Measurements from ENCODE around the gene SYT17.

Gene SYT17

GRCh38 chr16:19230575-19230974, 62.5 kb downstream of the SYT17 start:
- Histone ChIP-seq H3K9ac (ENCODE audit: low read length) (no peak overlapping the region), H3K79me2 (ENCODE audit: insufficient read depth, low read length) (no peaks in the 10 kb centered on the region), H3K4me2 (ENCODE audit: low read length) (no peak overlapping the region), H3K9me3 (ENCODE audit: low read length) (peaks cover 6% of the 10 kb centered on the region), H2AFZ (ENCODE audit: low read length) (no peak overlapping the region), H4K20me1 (ENCODE audit: insufficient read depth, low read length) (no peaks in the 10 kb centered on the region), H3K36me3 (ENCODE audit: insufficient read depth, low read length) (peaks cover 4% of the 10 kb centered on the region; the same call in 1 of the 2 replicates), H3F3A (ENCODE audit: insufficient read depth, low read length) (no peaks in the 10 kb centered on the region), H3K4me3 (ENCODE audit: low read depth, low read length, poor library complexity, severe bottlenecking) (no peak overlapping the region), H3K9me2 (ENCODE audit: low read depth, low read length) (no peaks in the 10 kb centered on the region), H3K27ac (ENCODE audit: low read depth, low read length, poor library complexity, severe bottlenecking) (no peak overlapping the region), H3K27me3 (ENCODE audit: insufficient read depth, low read length) (no peaks in the 10 kb centered on the region), H3K4me1 (ENCODE audit: insufficient read depth, low read length, severe bottlenecking) (no peaks in the 10 kb centered on the region)
- TF ChIP-seq EZH2 (IDR thresholded peaks at IDR 0.05; ENCODE audit: borderline replicate concordance, low read length), result no peak
- no peak for TF ChIP-seq CTCF (IDR thresholded peaks at IDR 0.05; ENCODE audit: low read length)

GRCh38 chr16:19231881-19232280, 63.8 kb downstream of the SYT17 start:
- Histone ChIP-seq H4K20me1 (ENCODE audit: insufficient read depth, low read length) (no peaks in the 10 kb centered on the region), H3K4me1 (ENCODE audit: insufficient read depth, low read length, severe bottlenecking) (no peaks in the 10 kb centered on the region), H3K27ac (ENCODE audit: low read depth, low read length, poor library complexity, severe bottlenecking) (no peak overlapping the region), H3K4me2 (ENCODE audit: low read length) (no peak overlapping the region), H3F3A (ENCODE audit: insufficient read depth, low read length) (no peaks in the 10 kb centered on the region), H3K9ac (ENCODE audit: low read length) (no peak overlapping the region), H3K27me3 (ENCODE audit: insufficient read depth, low read length) (no peaks in the 10 kb centered on the region), H3K36me3 (ENCODE audit: insufficient read depth, low read length) (no peaks in the 10 kb centered on the region), H3K9me3 (ENCODE audit: low read length) (peaks cover 14% of the 10 kb centered on the region), H3K79me2 (ENCODE audit: insufficient read depth, low read length) (no peaks in the 10 kb centered on the region), H3K9me2 (ENCODE audit: low read depth, low read length) (no peaks in the 10 kb centered on the region), H2AFZ (ENCODE audit: low read length) (no peak overlapping the region), H3K4me3 (ENCODE audit: low read depth, low read length, poor library complexity, severe bottlenecking) (no peak overlapping the region)
- TF ChIP-seq EZH2 (IDR thresholded peaks at IDR 0.05; ENCODE audit: borderline replicate concordance, low read length), result no peak
- no peak for TF ChIP-seq CTCF (IDR thresholded peaks at IDR 0.05; ENCODE audit: low read length)

DNA sequence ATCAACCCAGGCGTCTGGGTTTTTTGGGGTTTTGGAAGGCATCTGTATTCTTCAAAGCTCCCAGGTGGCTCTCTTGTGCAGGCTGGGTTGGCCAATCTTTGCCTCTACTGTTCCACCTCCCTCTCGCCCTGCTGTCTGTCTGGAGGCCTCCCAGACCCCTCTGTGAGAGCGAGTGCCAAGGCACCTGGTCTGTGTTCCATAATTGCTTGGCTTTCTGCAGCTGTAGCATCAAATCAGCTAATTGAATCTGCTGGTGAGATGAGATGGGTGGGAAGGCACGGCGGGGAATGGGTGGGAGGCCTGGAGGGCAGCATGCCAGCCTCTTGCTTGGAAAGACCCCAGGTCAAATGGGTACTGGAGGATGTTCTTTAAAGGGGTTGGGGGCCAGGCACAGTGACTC, 64.9 kb downstream of the SYT17 start:
- TF ChIP-seq EZH2 (IDR thresholded peaks at IDR 0.05; ENCODE audit: borderline replicate concordance, low read length) (no peak), CTCF (IDR thresholded peaks at IDR 0.05; ENCODE audit: low read length) (no peak)
- Histone ChIP-seq H3K36me3 (ENCODE audit: insufficient read depth, low read length) (no peaks in the 10 kb centered on the region), H2AFZ (ENCODE audit: low read length) (no peak overlapping the region), H3K4me1 (ENCODE audit: insufficient read depth, low read length, severe bottlenecking) (no peaks in the 10 kb centered on the region), H3K27me3 (ENCODE audit: insufficient read depth, low read length) (no peaks in the 10 kb centered on the region), H3K9me3 (ENCODE audit: low read length) (peaks cover 14% of the 10 kb centered on the region), H3F3A (ENCODE audit: insufficient read depth, low read length) (no peaks in the 10 kb centered on the region), H3K27ac (ENCODE audit: low read depth, low read length, poor library complexity, severe bottlenecking) (no peak overlapping the region), H3K79me2 (ENCODE audit: insufficient read depth, low read length) (no peaks in the 10 kb centered on the region), H3K4me2 (ENCODE audit: low read length) (no peak overlapping the region), H4K20me1 (ENCODE audit: insufficient read depth, low read length) (no peaks in the 10 kb centered on the region), H3K4me3 (ENCODE audit: low read depth, low read length, poor library complexity, severe bottlenecking) (no peak overlapping the region), H3K9ac (ENCODE audit: low read length) (no peak overlapping the region), H3K9me2 (ENCODE audit: low read depth, low read length) (no peaks in the 10 kb centered on the region)

Measured in OCI-LY1 (cell line).